Smooth muscle cell (in vitro differentiated cells): ENCODE results near the gene GPS1. TPM values are rescaled to one million over a fixed set of nuclear protein-coding genes. Genes with fewer than 3 reads are reported as not detected.

Experiments used
- DNase-seq: peaks from one replicate; lab custom pipeline; 2025; ENCODE audit not compliant: unreplicated experiment; lab: John Stamatoyannopoulos, UW
- H2AFZ ChIP-seq: fragments of 200-600 bp; sonication (generic); 2 replicates; pipeline ENCODE4 v1.6.0; 2016; ENCODE audit warnings: antibody characterized with exemption, low read depth, mild to moderate bottlenecking
- H3F3A ChIP-seq: fragments of 200-600 bp; sonication (generic); 2 replicates; pipeline ENCODE4 v1.6.0; 2017; ENCODE audit warnings: antibody characterized with exemption, low read depth
- H3K27ac ChIP-seq: fragments of 200-600 bp; sonication (generic); 2 replicates; pipeline ENCODE4 v1.5.1; 2016; ENCODE audit warnings: low read depth, mild to moderate bottlenecking
- H3K27me3 ChIP-seq: fragments of 200-600 bp; sonication (generic); 2 replicates; pipeline ENCODE4 v1.6.1; 2016; ENCODE audit warnings: low read depth, mild to moderate bottlenecking
- H3K36me3 ChIP-seq: fragments of 200-600 bp; sonication (generic); 2 replicates; pipeline ENCODE4 v1.5.1; 2016; ENCODE audit warnings: low read depth
- H3K4me1 ChIP-seq: fragments of 200-600 bp; sonication (generic); 2 replicates; pipeline ENCODE4 v1.5.1; 2016; ENCODE audit warnings: low read depth
- H3K4me2 ChIP-seq: fragments of 200-600 bp; sonication (generic); 2 replicates; pipeline ENCODE4 v1.6.0; 2016; ENCODE audit warnings: mild to moderate bottlenecking
- H3K4me3 ChIP-seq: fragments of 200-600 bp; sonication (generic); 2 replicates; pipeline ENCODE4 v1.5.1; 2016; ENCODE audit warnings: mild to moderate bottlenecking
- H3K79me2 ChIP-seq: fragments of 200-600 bp; sonication (generic); 2 replicates; pipeline ENCODE4 v1.6.0; 2016; ENCODE audit warnings: low read depth, mild to moderate bottlenecking
- H3K9ac ChIP-seq: fragments of 200-600 bp; sonication (generic); 2 replicates; pipeline ENCODE4 v1.6.0; 2016; ENCODE audit warnings: low read depth
- H3K9me3 ChIP-seq: fragments of 200-600 bp; sonication (generic); replicated peaks from 2 replicates; pipeline ENCODE4 v1.5.1; 2016; ENCODE audit warnings: low read depth
- H4K20me1 ChIP-seq: fragments of 200-600 bp; sonication (generic); 2 replicates; pipeline ENCODE4 v1.6.0; 2016; ENCODE audit warnings: low read depth
- CTCF ChIP-seq: fragments of 200-600 bp; sonication (generic); IDR thresholded peaks from 2 replicates; pipeline ENCODE4 v1.5.1; 2017; ENCODE audit warnings: borderline replicate concordance, mild to moderate bottlenecking, antibody characterized with exemption; ENCODE audit not compliant: insufficient read depth, poor library complexity, severe bottlenecking
- WGBS: methylation state at CpG from one replicate; pipeline ENCODE4 v1.1.7; 2016; ENCODE audit warnings: low lambda C conversion rate; 5-methylcytosine and 5-hydroxymethylcytosine counted together
- polyA plus RNA-seq: library from polyadenylated mRNA; unstranded; fragments of >200 nt; fragmentation: Nextera tagmentation; extraction: Ambion mirVana; gene quantifications from 2 replicates; pipeline ENCODE4 v1.2.1, GENCODE V29; 2016
- total RNA-seq: library from RNA; depleted of rRNA; stranded (reverse); fragments of >200 nt; gene quantifications from 2 replicates; pipeline ENCODE4 v1.2.3, GENCODE V29; 2014

Gene GPS1
- total and polyA plus RNA-seq, 2 experiments from 2014 or later: 93.7 to 134 TPM

DNA sequence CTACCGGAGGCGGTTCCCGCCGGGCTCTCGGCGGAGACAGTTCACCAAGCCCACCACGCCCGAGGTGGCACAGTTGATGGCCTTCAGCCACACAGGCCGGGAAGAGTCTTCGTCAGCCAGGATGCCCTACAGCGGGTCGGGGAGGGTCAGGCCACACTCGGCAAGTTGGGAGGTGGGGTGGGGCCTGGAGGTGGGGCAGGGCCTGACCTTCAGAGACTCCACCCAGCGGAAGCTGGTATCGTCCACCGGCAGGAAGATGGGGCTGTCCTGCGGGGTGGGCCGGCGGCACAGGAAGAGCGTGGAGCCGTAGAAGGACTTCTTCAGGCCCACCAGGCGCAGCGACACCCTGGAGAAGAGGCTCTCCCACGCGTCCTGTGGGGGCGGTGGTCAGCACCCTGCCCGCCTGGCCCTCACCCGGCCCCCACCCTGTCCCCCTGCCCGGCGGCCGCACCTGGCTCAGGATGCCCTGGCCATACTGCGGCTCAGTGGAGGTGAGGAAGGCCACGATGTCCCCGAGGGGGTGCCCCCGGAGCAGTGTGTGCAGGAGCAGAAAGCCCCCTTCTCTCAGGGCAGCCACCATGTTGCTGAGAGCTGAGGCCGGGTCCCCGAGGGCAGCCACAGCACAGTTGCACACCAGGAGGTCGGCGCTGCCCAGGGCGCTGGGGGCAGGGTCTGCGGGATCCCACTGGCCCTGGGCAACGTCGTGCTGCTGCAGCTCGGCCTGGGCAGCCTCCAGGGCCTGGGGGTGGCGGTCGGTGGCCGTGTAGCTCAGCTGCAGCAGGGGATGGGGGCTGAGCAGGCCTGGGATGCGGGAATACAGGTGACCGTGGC, 33.5 kb downstream of the GPS1 start:
- H3K4me3 ChIP-seq: no peak overlapping the region
- no peak overlapping the region for H3K9ac ChIP-seq
- no peaks in the 10 kb centered on the region for H3K27me3 ChIP-seq
- H3K9me3 ChIP-seq: no peaks in the 10 kb centered on the region
- no peak for TF ChIP-seq CTCF
- no peak for DNase-seq
- no peaks in the 10 kb centered on the region for H3K79me2 ChIP-seq
- H3K4me2 ChIP-seq: no peak overlapping the region
- peaks cover 76% of the 10 kb centered on the region for H4K20me1 ChIP-seq
- no peaks in the 10 kb centered on the region for H3K4me1 ChIP-seq
- no peaks in the 10 kb centered on the region for H3F3A ChIP-seq
- no peak overlapping the region for H2AFZ ChIP-seq
- 95% methylated on average over 34 of the region's 49 CpGs for WGBS
- H3K27ac ChIP-seq: no peak overlapping the region
- no peaks in the 10 kb centered on the region for H3K36me3 ChIP-seq

GRCh38 chr17:82085931-82086764, 34.5 kb downstream of the GPS1 start:
- WGBS: 97% methylated on average over 25 of the region's 25 CpGs
- H3K4me2 ChIP-seq: no peak overlapping the region
- no peaks in the 10 kb centered on the region for H3K9me3 ChIP-seq
- no peak overlapping the region for H3K4me3 ChIP-seq
- no peaks in the 10 kb centered on the region for H3K27me3 ChIP-seq
- no peak for TF ChIP-seq CTCF
- H3F3A ChIP-seq: no peaks in the 10 kb centered on the region
- no peak overlapping the region for H3K9ac ChIP-seq
- H4K20me1 ChIP-seq: peaks cover 79% of the 10 kb centered on the region
- no peak for DNase-seq
- H3K4me1 ChIP-seq: no peaks in the 10 kb centered on the region
- no peak overlapping the region for H2AFZ ChIP-seq
- no peak overlapping the region for H3K27ac ChIP-seq
- no peaks in the 10 kb centered on the region for H3K36me3 ChIP-seq
- no peaks in the 10 kb centered on the region for H3K79me2 ChIP-seq

GRCh38 chr17:82086941-82087906, 35.5 kb downstream of the GPS1 start:
- peaks cover 81% of the 10 kb centered on the region for H4K20me1 ChIP-seq
- no peak overlapping the region for H3K27ac ChIP-seq
- H3K9ac ChIP-seq: no peak overlapping the region
- no peak overlapping the region for H2AFZ ChIP-seq
- no peak for TF ChIP-seq CTCF
- no peak for DNase-seq
- no peak overlapping the region for H3K4me3 ChIP-seq
- H3F3A ChIP-seq: no peaks in the 10 kb centered on the region
- no peaks in the 10 kb centered on the region for H3K79me2 ChIP-seq
- no peaks in the 10 kb centered on the region for H3K9me3 ChIP-seq
- no peaks in the 10 kb centered on the region for H3K36me3 ChIP-seq
- WGBS: 96% methylated on average over 36 of the region's 39 CpGs
- no peak overlapping the region for H3K4me2 ChIP-seq
- H3K27me3 ChIP-seq: no peaks in the 10 kb centered on the region
- H3K4me1 ChIP-seq: no peaks in the 10 kb centered on the region
